HG03175 (cell line): Measurements from ENCODE around the gene KIF20A.
"Not testable (repeated sequence)": the region's sequence is repeated elsewhere in the genome, so short reads cannot be mapped to it uniquely, and the experiment has no call there.

Experiments used
- ATAC-seq: cut with Tn5 transposase; IDR thresholded peaks from one replicate; pipeline ENCODE4 v1.9.1; 2021; ENCODE audit warnings: mild to moderate bottlenecking, moderate library complexity; ENCODE audit not compliant: unreplicated experiment

KIF20A gene

DNA sequence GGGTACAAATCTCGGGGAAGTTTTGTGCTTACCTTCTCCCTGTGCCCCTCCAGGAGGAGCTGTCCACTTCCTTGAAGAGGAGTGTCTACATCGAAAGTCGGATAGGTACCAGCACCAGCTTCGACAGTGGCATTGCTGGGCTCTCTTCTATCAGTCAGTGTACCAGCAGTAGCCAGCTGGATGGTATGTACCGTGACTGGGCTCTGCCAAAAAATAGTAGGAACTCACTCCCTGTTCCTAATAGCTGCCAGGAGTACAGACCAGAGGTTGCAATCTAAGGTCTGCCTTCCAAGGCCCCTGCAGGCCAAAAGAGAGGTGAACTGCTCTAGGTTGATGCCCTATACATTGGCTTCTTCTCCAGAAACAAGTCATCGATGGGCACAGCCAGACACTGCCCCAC is 3.9 kb downstream of the KIF20A start:
- ATAC-seq: no peak

- ATAC-seq: no peak
Observed at GRCh38 chr5:138186002-138186447, 7.1 kb downstream of the KIF20A start.

DNA sequence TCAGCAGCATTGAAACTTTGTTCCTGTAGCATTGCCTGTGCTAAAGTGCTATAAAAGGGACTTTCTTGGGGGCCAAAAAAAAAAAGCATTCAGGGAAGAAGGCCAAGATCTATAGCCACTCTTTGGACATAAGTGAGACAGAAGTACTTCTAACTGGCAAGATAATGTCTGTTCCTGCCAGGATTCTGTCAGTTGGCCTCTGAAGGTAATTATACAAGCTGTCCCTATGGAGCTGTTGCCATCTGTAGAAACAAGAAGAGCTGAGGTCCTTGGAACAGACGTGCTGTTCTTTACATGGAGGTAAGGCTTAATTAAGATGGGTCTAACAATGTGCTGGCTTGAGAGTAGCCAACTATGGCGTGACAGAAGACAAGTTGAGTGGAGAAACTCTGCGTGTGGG is 9.7 kb downstream of the KIF20A start:
- ATAC-seq: no peak

GRCh38 chr5:138192826-138193225 is 13.9 kb downstream of the KIF20A start:
- ATAC-seq: no peak

DNA sequence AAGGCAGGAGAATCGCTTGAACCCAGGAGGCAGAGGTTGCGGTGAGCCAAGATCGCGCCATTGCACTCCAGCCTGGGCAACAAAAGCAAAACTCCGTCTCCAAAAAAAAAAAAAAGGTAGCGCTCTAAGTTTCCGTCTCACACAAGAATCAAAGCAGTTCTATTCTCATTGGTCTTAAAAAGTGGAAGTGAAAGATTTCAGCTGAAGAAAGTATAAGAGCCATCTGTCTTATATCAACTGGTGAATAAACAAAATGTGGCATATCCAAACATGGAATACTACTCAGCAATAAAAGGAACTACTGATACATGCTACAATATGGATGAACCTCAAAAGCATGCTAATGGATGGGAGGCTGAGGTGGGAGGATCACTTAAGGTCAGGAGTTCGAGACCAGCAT is 14.9 kb downstream of the KIF20A start:
- not testable (repeated sequence) for ATAC-seq

DNA sequence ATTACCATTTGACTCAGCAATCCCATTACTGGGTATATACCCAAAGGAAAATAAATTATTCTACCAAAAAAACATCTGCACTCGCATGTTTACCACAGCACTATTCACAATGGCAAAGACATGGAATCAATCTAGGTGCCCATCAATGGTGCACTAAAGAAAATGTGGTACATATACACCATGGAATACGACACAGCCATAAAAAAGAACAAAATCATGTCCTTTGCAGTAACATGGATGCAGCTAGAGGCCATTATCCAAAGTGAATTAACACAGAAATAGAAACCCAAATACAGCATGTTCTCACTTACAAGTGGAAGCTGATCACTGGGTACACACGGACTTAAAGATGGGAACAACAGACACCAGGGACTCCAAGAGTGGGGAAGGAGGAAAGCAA is 32.1 kb downstream of the KIF20A start:
- no peak for ATAC-seq

- peak; percentile 7 for ATAC-seq
Observed at GRCh38 chr5:138212828-138213160, 33.9 kb downstream of the KIF20A start.

DNA sequence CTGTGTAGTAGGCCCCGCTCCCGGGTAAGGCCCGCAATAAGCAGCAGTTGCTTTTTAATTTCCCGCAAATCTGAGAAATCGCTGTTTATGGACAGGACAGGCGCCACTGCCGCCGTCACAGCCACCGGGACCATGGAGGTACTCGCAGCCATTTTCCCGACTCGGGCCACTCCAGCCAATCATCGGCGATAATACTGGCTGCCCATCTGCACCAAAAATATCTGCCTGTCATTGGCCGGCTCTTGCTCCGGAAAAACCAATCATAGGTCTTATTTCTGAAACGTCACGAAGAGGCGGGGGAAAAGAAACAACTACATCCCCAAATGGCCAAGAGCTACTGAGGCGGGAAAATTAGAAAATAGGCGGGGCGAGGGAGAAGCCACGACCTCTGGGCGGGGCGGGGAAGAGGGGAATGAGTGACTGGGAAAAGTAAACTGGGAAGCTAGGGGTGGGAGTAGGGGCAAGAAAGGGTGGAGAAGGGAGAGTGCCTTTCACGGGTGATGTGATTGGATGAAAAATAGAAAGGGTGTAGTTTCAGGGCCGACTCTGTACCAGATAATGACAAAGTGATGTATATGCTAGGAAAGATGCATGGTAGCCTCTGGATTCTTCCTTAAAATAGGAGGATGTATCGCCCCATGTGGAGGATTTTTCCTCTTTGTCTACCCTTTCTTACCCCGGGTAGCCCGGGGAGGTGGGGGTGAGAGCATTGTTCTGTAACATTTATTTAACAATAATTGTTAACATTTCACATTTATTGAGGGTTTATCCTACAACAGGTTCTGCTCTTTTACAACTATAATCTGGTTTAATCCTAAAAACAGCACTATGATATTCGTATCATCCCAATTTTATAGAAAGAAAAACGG is 34.5 kb downstream of the KIF20A start, which contains the start of gene CDC23:
Gene CDC23, minus strand, starts transcription at position 163 of the 869 bp plus-strand sequence. Its CDS starts 11 bp downstream, at position 152.
- peak; percentile 97 for ATAC-seq

- no peak for ATAC-seq
Observed at GRCh38 chr5:138216799-138217198, 37.9 kb downstream of the KIF20A start.

DNA sequence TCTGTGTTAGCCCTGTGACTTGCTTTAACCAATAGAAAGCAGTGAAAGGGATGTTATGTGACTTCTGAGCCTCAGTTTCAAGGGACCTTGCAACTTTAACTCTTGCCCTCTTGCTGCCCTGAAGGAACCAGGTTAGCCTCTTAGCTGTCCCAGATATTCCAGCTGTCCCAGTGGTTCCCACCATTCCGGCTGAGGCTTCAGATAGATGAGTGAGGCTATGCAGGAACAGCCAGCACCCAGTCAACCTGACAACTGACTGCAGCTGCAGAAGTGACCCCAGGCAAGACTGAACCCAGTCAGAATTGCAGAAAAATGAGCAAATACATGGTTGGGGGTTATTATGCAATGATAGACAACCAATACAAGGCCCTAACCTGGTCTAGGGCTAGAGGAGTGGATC is 44.6 kb downstream of the KIF20A start:
- no peak for ATAC-seq

- ATAC-seq: no peak
Observed at GRCh38 chr5:138224712-138225111, 45.8 kb downstream of the KIF20A start.

DNA sequence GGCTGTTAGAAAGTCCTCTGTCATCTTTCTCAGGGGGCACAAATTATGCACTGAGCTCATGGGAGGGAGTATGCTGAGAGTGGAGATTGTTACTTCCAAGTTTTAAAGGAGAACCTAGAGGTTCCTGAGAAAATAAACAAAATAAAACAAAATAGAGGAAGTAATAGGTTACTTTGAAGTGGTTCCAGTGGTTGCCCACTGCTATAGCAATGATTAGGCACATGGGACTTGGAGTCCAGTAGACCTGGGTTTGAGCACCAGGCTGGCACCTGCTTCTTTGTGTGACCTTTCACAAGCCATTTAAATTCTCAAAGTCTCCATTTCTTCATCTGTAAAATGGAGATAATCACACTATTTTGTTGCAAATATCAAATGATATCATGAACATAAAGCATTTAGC is 48.0 kb downstream of the KIF20A start:
- no peak for ATAC-seq

DNA sequence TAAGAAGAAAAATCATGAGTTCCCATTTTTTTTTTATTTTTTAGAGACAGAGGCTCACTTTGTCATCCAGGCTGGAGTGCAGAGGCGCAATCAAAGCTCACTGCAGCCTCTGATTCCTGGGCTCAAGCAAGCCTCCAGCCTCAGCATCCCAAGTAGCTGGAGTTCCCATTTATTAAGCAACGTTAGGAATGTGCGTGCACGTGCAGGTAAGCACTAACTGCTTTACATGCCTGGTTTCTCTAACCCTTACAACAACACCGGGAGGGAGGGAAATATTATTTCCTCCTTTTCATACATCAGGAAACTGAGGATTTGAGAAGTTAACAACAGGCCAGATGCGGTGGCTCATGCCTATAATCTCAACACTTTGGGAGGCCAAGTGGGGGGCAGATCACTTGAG is 50.5 kb downstream of the KIF20A start:
- ATAC-seq: no peak

DNA sequence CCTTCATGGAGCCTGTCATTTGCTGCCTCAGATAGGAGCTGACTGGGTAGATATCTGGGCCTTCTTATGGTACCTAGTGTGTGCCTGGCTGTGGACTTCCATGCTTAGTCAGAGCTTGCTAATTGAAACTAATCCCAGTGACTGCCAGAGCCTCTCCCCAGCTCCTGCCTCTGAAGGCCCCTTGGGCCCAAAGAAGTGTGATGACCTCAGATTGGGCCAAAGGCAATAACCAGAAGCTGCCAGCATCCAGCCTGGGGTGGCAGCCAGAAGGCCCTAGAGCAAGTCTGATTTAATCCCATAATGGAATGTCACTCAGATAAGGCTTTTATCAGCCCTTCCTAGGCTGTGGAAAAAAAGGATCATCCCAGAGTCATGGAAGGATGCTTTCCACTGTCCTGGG is 51.3 kb downstream of the KIF20A start:
- no peak for ATAC-seq

DNA sequence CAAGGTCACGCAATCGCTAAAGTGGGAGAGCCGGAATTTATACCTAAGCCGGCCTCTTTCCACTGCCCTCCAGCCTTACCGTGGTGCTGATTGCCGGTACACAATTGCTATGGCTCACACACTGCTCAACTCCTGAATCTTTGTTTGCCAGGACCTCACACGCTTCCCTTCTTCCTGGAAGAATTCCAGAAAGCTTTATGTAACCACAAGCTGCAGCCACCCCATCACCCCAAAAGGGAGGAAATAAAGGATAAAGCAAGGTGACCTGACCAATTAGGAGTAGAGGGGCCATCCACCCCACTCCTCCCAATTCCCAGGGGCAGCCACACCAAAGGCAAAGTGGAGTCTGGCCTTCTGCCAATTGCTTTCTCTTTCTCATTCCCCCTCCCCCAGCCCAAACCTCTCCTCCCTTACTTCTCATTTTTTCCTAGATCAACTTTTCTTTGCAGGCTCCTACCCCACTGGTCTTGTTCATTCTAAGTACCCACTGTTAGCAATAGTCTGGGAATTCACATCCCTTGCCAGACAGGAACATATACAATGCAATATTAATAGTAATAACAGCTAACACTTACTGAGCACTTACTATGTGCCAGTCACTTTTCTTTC is 52.2 kb downstream of the KIF20A start:
- no peak for ATAC-seq

- no peak for ATAC-seq
Observed at GRCh38 chr5:138233280-138233679, 54.4 kb downstream of the KIF20A start.

- no peak for ATAC-seq
Observed at GRCh38 chr5:138234651-138235050, 55.7 kb downstream of the KIF20A start.
